Loucy (cell line): ENCODE data around the gene ZBTB11.
"Not testable (repeated sequence)": the region's sequence is repeated elsewhere in the genome, so short reads cannot be mapped to it uniquely, and the experiment has no call there.

Experiments
- CTCF ChIP-seq: fragments of 200-600 bp; sonication (generic); conservative IDR thresholded peaks from 2 replicates; pipeline ENCODE4 v1.5.1; 2014; ENCODE audit warnings: mild to moderate bottlenecking, antibody characterized with exemption, low read length
- EZH2phosphoT487 ChIP-seq: fragments of 200-600 bp; IDR thresholded peaks from 2 replicates; pipeline ENCODE4 v1.6.1; 2018; ENCODE audit warnings: antibody characterized with exemption, mild to moderate bottlenecking, moderate library complexity, borderline replicate concordance

GRCh38 chr3:101605398-101605797 is 71.5 kb downstream of the ZBTB11 start:
- TF ChIP-seq CTCF, EZH2phosphoT487: not testable (repeated sequence)
